NT2/D1 (cell line): Measurements from ENCODE around the gene CIC.

Experiments
- SUZ12 ChIP-seq: IDR thresholded peaks from 2 replicates; pipeline ENCODE4 v1.6.1; 2011; ENCODE audit not compliant: insufficient read length, insufficient read depth; ENCODE audit errors: extremely low read depth
- YY1 ChIP-seq: IDR thresholded peaks from 2 replicates; pipeline ENCODE4 v1.6.1; 2011; ENCODE audit not compliant: insufficient read length, insufficient read depth
- ZNF274 ChIP-seq: IDR thresholded peaks from 2 replicates; pipeline ENCODE4 v1.6.1; 2011; ENCODE audit warnings: mild to moderate bottlenecking, low read depth, low read length

DNA sequence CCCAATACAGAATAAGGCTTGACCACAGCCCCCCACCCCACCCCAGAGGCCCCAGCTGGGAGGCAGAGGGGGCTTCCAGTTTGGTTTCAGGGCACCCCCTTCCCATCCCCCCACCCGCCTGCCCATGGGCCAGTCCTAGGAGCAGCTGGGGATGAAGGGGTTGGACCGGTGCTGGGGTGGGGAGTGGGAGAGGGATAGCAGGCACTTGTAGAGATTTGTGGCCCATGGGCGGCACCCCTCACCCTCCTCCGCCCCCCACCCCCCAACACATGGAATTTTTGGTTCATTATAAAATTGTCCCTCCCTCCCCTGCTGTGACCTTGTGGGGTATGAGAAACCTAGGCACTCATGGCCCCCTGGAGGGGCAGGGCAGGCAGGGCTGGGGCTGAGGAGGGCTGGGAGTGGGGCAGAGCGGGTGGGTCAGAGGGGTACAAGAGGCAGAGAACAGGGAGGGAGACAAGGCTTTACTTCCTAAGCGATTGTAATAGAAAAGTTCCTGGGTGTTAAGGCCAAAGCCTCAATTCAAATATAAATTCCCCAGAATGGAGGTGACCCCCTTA lies 21.3 kb upstream of the CIC start:
- no peak for TF ChIP-seq YY1
- no peak for TF ChIP-seq ZNF274
- TF ChIP-seq SUZ12, result no peak
